Measurements from ENCODE around the gene SHOX.
"Not testable (repeated sequence)": the region's sequence is repeated elsewhere in the genome, so short reads cannot be mapped to it uniquely, and the experiment has no call there.

Gene SHOX

GRCh38 chrX:638482-639131 is 8.0 kb downstream of the SHOX start:
- DNase-seq = no peak

DNA sequence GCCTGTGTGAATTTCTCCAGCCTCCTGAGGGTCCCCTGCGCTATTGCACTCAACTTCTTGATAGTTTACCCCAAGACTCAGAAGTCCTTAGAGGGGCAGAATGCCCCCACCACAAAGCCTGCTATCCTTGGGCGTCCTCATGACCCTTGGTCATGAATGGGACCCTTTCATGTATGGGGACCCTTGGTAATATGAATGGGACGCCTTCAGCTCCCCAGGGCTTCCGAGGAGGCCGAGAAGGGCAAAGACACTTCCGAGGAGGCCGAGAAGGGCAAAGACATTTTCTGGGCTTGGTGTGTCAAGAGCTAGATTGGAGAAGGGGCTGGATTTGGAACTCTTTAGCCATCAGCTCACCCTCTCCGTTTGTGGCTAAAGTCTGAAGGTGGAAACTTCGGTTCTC is 8.6 kb downstream of the SHOX start:
- no peak for DNase-seq

DNA sequence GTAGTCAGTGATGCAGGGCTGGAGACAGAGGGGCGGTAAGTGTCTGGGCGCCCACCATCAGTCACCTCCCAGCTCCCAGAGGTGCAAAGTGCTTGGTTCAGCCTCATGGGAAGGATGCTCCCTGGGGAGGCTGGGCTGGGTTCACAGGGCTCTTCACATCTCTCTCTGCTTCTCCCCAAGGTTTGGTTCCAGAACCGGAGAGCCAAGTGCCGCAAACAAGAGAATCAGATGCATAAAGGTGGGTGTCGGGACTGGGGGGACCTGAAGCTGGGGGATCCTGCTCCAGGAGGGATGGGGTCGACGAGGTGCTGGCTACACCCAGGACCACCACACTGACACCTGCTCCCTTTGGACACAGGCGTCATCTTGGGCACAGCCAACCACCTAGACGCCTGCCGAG is 10.1 kb downstream of the SHOX start:
- DNase-seq = no peak

DNA sequence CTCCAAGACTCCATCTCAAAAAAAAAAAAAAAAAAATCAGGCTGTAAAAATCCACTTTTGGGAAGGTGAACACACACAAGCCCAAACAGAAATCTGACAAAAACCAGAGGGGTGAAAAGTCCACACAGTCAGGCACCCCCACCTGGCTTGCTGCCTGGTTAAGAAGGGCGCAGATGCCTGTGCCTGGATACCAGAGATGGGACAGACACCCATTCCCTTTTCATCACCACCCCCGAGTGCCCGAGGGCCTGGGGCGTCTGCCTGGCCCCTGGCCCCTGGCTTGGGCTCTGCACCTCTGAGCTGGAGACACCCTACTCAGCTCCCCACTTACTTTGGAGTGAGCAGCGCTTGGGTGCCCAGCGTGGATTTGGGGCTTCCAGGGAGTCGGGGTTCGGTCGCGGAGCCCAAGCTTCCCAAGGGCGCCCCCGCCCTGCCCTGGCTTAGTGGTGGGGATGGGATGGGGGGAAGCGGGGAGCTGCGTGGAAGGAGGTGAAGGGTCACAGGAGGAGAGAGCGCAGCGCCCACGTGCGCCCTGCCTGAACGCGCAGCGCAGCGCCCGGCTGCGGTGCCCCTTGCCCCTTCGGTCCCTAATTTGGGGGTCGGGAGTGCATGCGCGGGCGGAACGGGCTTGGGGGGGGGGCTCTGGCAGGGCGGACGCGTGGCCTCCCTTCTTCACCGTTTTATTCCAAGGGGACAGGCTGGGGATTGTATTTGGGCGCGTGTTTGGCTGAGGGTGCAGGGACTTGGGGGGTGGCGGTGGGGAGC is 11.3 kb downstream of the SHOX start:
- no peak for DNase-seq

DNA sequence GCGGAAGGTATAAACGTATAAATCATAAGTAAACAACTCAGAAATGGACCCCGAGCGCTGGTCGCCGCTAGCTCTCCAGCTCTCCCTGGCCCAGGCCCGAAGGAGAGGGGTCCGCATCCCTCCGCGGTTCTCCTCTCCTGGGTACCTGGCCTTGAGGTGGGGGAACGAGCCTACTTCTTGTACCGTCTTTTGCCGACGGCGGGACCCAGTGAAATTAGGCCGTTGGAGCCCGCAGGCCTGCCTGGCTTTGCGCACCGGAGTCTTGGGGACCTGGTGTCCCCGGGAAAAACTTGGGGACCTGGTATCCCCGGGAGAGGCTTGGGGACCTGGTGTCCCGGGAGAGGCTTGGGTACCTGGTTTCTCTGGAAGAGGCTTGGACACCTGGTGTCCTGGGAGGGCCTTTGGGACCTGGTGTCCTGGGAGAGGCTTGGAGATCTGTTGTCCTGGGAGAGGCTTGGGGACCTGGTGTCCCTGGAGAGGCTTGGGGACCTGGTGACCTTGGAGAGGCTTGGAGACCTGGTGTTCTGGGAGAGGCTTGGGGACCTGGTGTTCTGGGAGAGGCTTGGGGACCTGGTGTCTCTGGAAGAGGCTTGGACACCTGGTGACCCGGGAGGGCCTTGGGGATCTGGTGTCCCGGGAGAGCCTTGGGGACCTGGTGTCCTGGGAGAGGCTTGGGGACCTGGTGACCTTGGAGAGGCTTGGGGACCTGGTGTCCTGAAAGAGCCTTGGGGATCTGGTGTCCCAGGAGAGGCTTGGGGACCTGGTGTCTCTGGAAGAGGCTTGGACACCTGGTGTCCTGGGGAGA is 12.0 kb downstream of the SHOX start:
- DNase-seq = no peak

- DNase-seq = peak in 1 of 2 experiments; percentile 26
These were observed 12.6 kb downstream of the SHOX start for GRCh38 chrX:643241-643595.

DNA sequence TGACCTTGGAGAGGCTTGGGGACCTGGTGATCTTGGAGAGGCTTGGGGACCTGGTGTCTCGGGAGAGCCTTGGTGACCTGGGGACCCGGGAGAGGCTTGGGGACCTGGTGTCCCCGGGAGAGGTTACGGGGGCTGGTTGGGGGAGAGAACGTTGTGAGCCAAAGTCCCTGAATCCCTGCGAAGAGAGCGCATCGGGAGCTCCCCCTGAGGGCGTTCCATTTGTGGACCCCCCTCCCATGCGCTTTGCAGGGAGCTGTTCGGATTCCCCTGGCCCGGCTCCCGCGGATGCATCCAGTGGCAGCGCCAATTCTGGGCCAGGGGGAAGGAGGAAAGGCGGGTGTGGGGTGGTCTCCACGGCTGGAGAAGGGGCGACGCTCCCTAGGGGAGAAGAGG is 13.3 kb downstream of the SHOX start:
- no peak for DNase-seq

DNA sequence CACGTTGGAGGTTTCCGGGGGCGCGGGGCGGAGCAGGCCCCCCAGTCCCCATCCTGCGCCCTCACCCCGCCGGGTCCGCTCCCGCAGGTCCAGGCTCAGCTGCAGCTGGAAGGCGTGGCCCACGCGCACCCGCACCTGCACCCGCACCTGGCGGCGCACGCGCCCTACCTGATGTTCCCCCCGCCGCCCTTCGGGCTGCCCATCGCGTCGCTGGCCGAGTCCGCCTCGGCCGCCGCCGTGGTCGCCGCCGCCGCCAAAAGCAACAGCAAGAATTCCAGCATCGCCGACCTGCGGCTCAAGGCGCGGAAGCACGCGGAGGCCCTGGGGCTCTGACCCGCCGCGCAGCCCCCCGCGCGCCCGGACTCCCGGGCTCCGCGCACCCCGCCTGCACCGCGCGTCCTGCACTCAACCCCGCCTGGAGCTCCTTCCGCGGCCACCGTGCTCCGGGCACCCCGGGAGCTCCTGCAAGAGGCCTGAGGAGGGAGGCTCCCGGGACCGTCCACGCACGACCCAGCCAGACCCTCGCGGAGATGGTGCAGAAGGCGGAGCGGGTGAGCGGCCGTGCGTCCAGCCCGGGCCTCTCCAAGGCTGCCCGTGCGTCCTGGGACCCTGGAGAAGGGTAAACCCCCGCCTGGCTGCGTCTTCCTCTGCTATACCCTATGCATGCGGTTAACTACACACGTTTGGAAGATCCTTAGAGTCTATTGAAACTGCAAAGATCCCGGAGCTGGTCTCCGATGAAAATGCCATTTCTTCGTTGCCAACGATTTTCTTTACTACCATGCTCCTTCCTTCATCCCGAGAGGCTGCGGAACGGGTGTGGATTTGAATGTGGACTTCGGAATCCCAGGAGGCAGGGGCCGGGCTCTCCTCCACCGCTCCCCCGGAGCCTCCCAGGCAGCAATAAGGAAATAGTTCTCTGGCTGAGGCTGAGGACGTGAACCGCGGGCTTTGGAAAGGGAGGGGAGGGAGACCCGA is 14.0 kb downstream of the SHOX start:
- DNase-seq = no peak

DNA sequence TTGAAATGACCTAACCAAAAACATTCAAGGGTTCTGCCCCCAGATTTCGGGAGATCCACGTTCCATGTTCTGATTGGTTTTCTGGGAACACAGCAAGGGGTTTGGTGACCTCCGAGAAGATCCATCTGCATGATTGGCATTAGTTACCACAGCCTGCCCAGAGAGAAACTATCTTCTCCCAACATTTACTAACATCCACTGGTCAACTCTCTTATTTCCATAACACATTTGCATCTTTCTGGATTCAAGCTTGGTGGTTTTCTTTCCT is 15.6 kb downstream of the SHOX start:
- DNase-seq = no peak

DNA sequence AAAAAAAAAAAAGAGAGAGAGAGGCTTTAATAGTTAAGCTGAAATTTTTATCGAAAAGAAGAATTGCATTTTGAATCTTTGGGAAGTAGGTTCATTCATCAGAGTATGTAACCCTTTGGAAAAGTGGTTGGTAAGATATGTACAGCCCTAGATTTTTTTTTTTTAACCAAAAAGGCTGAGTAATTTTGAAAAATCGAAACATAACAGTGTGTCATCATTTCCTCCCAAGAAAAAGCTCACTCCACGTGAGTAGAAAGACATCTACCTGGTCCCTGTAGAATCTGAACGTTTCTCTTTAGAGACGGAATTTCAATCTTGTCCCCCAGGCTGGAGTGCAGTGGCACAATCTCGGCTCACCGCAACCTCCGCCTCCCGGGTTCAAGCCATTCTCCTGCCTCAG is 16.2 kb downstream of the SHOX start:
- DNase-seq = no peak

DNA sequence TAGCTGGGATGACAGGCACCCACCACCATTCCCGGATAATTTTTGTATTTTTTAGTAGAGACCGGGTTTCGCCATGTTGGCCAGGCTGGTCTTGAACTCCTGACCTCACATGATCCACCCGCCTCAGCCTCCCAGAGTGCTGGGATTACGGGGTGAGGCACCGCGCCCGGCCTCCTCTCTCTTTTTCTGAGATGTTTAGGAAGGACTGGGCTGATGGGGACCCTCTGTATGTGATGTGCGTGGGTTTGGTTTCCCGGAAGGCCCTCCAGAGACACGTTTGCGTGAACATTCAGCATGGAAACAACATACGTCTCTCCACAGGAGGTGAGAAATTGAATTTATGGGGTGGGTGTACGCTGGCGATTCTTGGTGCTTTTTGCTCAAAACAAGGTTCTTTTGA is 18.6 kb downstream of the SHOX start:
- no peak for DNase-seq

DNA sequence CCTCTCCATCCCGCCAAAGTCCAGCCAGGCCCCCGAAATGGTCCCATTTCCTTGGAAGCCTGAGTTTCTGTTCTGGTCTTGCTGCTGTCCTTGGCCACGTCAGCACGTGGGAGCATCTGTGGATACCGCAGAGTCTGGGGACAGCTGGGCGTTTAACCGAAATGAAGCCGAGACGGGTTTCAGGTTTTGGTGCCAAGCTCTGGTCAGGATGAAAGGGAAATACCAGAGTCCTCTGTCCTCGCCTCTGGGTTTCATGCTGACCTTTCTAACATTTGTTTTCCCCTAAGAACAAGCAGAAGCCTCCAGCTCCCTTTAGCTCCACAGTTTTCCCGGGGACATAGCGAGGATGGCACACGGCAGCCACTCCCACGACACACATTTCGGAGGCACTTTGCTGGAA is 19.7 kb downstream of the SHOX start:
- DNase-seq = no peak

DNA sequence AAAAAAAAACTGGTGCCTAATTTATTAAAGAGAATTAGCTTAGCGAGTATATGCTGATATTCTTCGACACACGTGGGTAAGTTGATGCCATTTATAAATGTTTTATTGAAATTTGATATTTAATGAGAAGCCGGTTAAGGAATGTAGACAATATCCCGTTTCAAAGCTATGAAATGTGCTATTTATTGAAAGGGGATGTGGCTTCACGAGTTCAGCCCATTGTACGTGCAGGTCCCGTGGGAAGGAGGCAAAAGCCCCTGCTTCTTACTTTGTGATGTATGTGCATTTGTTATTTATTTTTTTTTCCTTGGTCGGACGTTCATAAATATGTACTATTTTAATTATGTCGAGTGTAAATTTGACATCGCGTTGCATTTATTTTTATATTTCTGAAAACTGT is 20.2 kb downstream of the SHOX start:
- DNase-seq = no peak

- DNase-seq = not testable (repeated sequence)
These were observed 21.3 kb downstream of the SHOX start for GRCh38 chrX:651922-652321.

GRCh38 chrX:652341-652741 is 21.8 kb downstream of the SHOX start:
- no peak for DNase-seq

GRCh38 chrX:653306-653705 is 22.7 kb downstream of the SHOX start:
- no peak for DNase-seq

DNA sequence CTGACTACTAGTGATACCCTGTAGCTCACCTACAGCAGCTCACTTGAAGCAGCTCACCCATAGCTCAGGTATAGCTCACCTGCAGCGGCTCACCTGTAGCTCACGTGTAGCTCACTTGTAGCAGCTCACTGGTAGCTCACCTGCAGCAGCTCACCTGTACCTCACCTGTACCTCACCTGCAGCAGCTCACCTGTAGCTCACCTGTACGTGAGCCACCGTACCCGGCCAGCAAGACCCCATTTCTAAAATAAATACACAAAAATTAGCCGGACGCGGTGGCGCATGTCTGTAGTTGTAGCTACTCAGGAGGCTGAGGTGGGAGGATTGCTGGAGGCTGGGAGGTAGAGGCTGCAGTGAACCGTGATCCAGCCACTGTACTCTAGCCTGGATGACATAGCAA is 30.6 kb downstream of the SHOX start:
- no peak for DNase-seq

DNA sequence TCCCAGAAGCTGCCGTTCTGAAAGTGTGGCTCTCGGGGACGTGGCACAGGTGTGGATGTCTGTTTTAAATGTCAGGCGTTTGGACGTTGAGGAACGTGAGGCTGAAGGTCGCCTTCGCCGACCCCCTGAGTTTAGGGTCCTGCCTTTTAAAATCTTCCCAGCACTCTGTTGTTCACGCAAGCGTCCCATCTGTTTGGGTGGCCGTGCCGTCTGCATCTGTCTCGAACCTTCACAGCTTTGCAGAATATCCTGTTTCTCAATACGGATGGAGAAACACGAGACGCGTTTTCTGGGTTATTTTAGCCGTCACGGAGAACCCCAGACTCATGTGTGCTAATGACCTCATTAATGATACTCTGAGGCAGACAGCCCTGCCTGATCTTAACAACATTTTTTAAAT is 31.5 kb downstream of the SHOX start:
- DNase-seq = no peak

GRCh38 chrX:663841-664240 is 33.2 kb downstream of the SHOX start:
- DNase-seq = no peak

DNA sequence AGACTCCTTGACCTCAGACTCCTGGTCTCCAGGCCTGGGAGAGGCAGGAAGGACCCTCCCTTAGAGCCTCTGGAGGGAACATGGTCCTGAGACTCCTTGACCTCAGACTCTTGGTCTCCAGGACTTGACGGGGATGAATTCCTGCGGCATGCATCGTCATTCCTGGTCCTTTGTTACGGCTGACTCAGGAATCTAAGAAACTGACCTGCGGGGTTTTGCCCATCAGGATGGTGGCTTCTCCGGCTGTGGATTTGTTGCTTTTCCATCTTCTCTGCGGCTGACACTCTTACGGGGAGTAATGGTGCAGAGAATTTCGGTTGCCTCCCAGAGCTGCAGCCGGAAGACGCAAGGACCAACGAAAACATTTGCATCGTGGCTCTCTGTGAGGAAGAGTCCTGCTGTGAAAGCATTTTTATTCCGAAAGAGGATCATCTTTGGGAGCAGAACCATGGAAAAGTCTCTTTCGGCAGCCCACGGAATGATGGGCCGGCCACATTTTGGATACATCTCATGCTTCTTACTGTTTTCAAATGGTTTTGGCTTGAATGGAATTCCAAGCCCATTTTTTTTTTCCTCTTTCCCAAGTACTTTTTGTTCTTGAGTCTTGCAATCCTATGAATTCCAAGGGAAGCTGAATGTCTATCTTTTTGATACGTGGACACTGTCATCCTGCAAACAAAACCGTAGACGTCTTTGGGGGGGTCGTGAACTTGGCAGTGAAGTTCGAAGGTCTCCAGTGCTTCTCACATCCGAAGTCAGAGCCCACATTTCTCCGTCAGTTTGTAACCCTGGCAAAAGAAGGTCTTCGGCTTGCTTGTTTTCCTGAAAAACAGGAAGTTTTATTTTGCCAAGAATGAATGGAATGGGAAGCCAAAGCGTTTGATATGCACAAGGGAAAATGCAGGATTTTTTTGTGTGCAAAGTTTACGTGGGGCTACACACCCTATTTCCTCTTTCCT is 36.5 kb downstream of the SHOX start:
- no peak for DNase-seq

DNA sequence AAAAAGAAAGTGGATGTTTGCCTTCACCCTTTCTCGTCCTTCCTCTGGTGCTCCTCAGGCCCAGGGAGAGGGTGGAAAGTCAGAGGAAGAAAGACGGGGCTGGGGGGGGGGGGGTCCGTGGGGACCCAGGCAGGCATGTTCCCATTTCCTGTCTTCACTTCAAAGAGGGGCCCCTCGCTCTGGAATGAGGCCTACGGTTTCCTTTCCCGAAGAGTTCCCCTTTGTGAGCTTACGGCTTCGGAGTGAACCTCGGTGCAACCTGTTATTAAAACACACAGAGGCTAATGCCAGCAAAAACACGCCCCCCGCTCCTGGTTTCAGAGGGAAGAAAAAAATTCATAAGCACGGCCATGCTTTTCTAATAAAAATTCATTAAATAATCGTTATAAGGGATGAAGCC is 40.1 kb downstream of the SHOX start:
- no peak for DNase-seq

DNA sequence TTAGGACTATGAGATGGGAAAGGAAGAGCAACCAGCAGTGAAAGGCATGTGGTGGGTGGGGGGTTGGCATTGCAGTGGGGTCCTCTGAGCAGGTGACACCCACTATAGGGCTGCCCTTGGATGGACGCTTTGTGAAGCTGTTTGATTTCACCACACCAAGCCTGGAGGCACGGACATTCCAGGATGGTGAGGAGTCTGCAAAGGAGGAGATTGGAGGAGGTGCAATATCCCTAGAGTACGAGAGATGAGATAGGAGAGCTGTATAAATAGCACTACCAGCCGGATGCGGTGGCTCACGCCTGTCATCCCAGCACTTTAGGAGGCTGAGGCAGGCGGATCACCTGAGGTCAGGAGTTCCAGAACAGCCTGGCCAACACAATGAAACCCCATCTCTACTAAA is 42.3 kb downstream of the SHOX start:
- DNase-seq = no peak

Data from activated T-cell treated with anti-CD3 and anti-CD28 coated beads, Interleukin-2, amount 50 U/mL, for 48 hours (primary cell).